ENCODE data around the gene ZNF143.

DNA sequence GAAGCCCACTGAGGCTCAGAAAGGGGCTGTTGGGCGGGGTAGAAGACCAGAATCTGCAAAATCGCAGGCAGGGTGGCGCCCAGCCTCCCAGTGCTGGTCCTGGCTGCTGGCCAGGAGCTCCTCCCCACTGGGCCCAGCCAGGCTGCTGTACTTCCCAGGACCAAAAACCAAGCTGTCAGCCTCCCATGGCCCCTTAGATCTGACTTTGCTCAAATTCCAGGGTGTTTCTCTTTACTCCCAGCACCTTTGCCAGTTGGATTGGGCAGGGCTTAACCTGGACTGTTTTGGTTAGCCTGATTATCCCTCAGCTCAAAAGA lies 68.5 kb downstream of the ZNF143 start:
- TF ChIP-seq CHD2 (IDR thresholded peaks at IDR 0.05; ENCODE audit: borderline replicate concordance, low read depth, low read length) (no peak), RB1 (IDR thresholded peaks at IDR 0.05; ENCODE audit: borderline replicate concordance) (no peak), ZBED1 (IDR thresholded peaks at IDR 0.05; ENCODE audit: borderline replicate concordance) (no peak)
- TF ChIP-seq, protein P1, sequence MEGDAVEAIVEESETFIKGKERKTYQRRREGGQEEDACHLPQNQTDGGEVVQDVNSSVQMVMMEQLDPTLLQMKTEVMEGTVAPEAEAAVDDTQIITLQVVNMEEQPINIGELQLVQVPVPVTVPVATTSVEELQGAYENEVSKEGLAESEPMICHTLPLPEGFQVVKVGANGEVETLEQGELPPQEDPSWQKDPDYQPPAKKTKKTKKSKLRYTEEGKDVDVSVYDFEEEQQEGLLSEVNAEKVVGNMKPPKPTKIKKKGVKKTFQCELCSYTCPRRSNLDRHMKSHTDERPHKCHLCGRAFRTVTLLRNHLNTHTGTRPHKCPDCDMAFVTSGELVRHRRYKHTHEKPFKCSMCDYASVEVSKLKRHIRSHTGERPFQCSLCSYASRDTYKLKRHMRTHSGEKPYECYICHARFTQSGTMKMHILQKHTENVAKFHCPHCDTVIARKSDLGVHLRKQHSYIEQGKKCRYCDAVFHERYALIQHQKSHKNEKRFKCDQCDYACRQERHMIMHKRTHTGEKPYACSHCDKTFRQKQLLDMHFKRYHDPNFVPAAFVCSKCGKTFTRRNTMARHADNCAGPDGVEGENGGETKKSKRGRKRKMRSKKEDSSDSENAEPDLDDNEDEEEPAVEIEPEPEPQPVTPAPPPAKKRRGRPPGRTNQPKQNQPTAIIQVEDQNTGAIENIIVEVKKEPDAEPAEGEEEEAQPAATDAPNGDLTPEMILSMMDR (IDR thresholded peaks at IDR 0.05 in 2 of 3, conservative IDR thresholded peaks at IDR 0.05 in 1 of 3; ENCODE audit: control insufficient read depth in 2 of 3, extremely low read depth in 1 of 3, insufficient read depth in 1 of 3, low read depth in 3 of 3, low read length in 3 of 3) = no peak
- TF ChIP-seq, protein P2, sequence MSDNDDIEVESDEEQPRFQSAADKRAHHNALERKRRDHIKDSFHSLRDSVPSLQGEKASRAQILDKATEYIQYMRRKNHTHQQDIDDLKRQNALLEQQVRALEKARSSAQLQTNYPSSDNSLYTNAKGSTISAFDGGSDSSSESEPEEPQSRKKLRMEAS (IDR thresholded peaks at IDR 0.05; ENCODE audit: low read depth, low read length) = no peak
